Stimulated activated naive CD8-positive, alpha-beta T cell treated with anti-CD3 and anti-CD28 coated beads, Interleukin-15, Interleukin-2, amounts not matched to agents 100 ng/mL and 50 ng/mL, for 24 hours (primary cell): ENCODE measurements around the gene NUDT14.

ENCODE experiments used
- H3K27ac Mint-ChIP-seq: one replicate; pipeline ENCODE4 v1.8.0; 2021; ENCODE audit warnings: mild to moderate bottlenecking, mixed read lengths
- H3K27me3 Mint-ChIP-seq: one replicate; pipeline ENCODE4 v1.8.0; 2021; ENCODE audit warnings: mixed read lengths
- H3K36me3 Mint-ChIP-seq: one replicate; pipeline ENCODE4 v1.8.0; 2021; ENCODE audit warnings: low read depth, mixed read lengths
- H3K4me1 Mint-ChIP-seq: one replicate; pipeline ENCODE4 v1.8.0; 2021; ENCODE audit warnings: low read depth, mixed read lengths
- H3K4me3 Mint-ChIP-seq: one replicate; pipeline ENCODE4 v1.8.0; 2021; ENCODE audit warnings: mild to moderate bottlenecking, mixed read lengths
- H3K9me3 Mint-ChIP-seq: one replicate; pipeline ENCODE4 v1.8.0; 2021; ENCODE audit warnings: mixed read lengths

NUDT14 gene

GRCh38 chr14:105180592-105181548 is at the start of gene NUDT14:
NUDT14 (minus strand) TSS chr14:105181312; CDS start chr14:105181209, 103 bp downstream.
- Mint-ChIP-seq H3K4me1 (peaks cover 5% of the 10 kb centered on the region), H3K27me3 (no peaks in the 10 kb centered on the region), H3K9me3 (no peaks in the 10 kb centered on the region), H3K27ac (no peak within 1 kb of the TSS), H3K36me3 (no peaks in the 10 kb centered on the region), H3K4me3 (peak within 1 kb of the TSS; percentile 63)

GRCh38 chr14:105229099-105229655 is 48.1 kb upstream of the NUDT14 start:
- Mint-ChIP-seq H3K27ac (no peak overlapping the region), H3K36me3 (peaks cover 4% of the 10 kb centered on the region), H3K27me3 (no peaks in the 10 kb centered on the region), H3K4me1 (no peaks in the 10 kb centered on the region), H3K4me3 (no peak overlapping the region), H3K9me3 (no peaks in the 10 kb centered on the region)

- H3K36me3 Mint-ChIP-seq: peaks cover 4% of the 10 kb centered on the region
- H3K27ac Mint-ChIP-seq: no peak overlapping the region
- H3K4me1 Mint-ChIP-seq: no peaks in the 10 kb centered on the region
- no peaks in the 10 kb centered on the region for H3K9me3 Mint-ChIP-seq
- H3K4me3 Mint-ChIP-seq: no peak overlapping the region
- no peaks in the 10 kb centered on the region for H3K27me3 Mint-ChIP-seq
These were observed 47.5 kb upstream of the NUDT14 start for GRCh38 chr14:105228562-105228961.

- Mint-ChIP-seq H3K4me1 (no peaks in the 10 kb centered on the region), H3K27ac (no peak overlapping the region), H3K9me3 (no peaks in the 10 kb centered on the region), H3K36me3 (peaks cover 12% of the 10 kb centered on the region), H3K4me3 (no peak overlapping the region), H3K27me3 (no peaks in the 10 kb centered on the region)
These were observed 46.2 kb upstream of the NUDT14 start for GRCh38 chr14:105227346-105227745.

- Mint-ChIP-seq H3K27me3 (no peaks in the 10 kb centered on the region), H3K27ac (no peak overlapping the region), H3K36me3 (peaks cover 19% of the 10 kb centered on the region), H3K4me3 (no peak overlapping the region), H3K9me3 (no peaks in the 10 kb centered on the region), H3K4me1 (no peaks in the 10 kb centered on the region)
These were observed 45.1 kb upstream of the NUDT14 start for GRCh38 chr14:105226198-105226597.

GRCh38 chr14:105224845-105225570 is 43.9 kb upstream of the NUDT14 start:
- H3K27ac Mint-ChIP-seq: no peak overlapping the region
- peaks cover 19% of the 10 kb centered on the region for H3K36me3 Mint-ChIP-seq

GRCh38 chr14:105223770-105224544 is 42.8 kb upstream of the NUDT14 start:
- no peaks in the 10 kb centered on the region for H3K27me3 Mint-ChIP-seq
- H3K4me1 Mint-ChIP-seq: no peaks in the 10 kb centered on the region
- H3K27ac Mint-ChIP-seq: no peak overlapping the region
- H3K4me3 Mint-ChIP-seq: no peak overlapping the region
- no peaks in the 10 kb centered on the region for H3K9me3 Mint-ChIP-seq
- H3K36me3 Mint-ChIP-seq: peaks cover 19% of the 10 kb centered on the region

More at GRCh38 chr14:105224845-105225570, 43.9 kb upstream of the NUDT14 start:
- Mint-ChIP-seq H3K9me3 (no peaks in the 10 kb centered on the region), H3K4me1 (no peaks in the 10 kb centered on the region), H3K27me3 (no peaks in the 10 kb centered on the region), H3K4me3 (no peak overlapping the region)

GRCh38 chr14:105223260-105223659 is 42.1 kb upstream of the NUDT14 start:
- Mint-ChIP-seq H3K27ac (no peak overlapping the region), H3K4me3 (no peak overlapping the region), H3K27me3 (no peaks in the 10 kb centered on the region), H3K36me3 (peaks cover 19% of the 10 kb centered on the region), H3K9me3 (no peaks in the 10 kb centered on the region), H3K4me1 (no peaks in the 10 kb centered on the region)

- Mint-ChIP-seq H3K4me3 (no peak overlapping the region), H3K4me1 (no peaks in the 10 kb centered on the region), H3K27me3 (no peaks in the 10 kb centered on the region), H3K36me3 (peaks cover 19% of the 10 kb centered on the region), H3K9me3 (no peaks in the 10 kb centered on the region), H3K27ac (no peak overlapping the region)
These were observed 40.6 kb upstream of the NUDT14 start for GRCh38 chr14:105221598-105222178.

GRCh38 chr14:105220699-105221597 is 39.8 kb upstream of the NUDT14 start:
- Mint-ChIP-seq H3K4me1 (no peaks in the 10 kb centered on the region), H3K9me3 (no peaks in the 10 kb centered on the region), H3K4me3 (no peak overlapping the region), H3K27ac (no peak overlapping the region), H3K36me3 (peaks cover 21% of the 10 kb centered on the region), H3K27me3 (no peaks in the 10 kb centered on the region)

GRCh38 chr14:105219753-105220152 is 38.6 kb upstream of the NUDT14 start:
- Mint-ChIP-seq H3K27ac (no peak overlapping the region), H3K4me1 (no peaks in the 10 kb centered on the region), H3K27me3 (no peaks in the 10 kb centered on the region), H3K4me3 (no peak overlapping the region), H3K9me3 (no peaks in the 10 kb centered on the region), H3K36me3 (peaks cover 28% of the 10 kb centered on the region)

GRCh38 chr14:105219043-105219612 is 38.0 kb upstream of the NUDT14 start:
- Mint-ChIP-seq H3K9me3 (no peaks in the 10 kb centered on the region), H3K4me3 (no peak overlapping the region), H3K27me3 (no peaks in the 10 kb centered on the region), H3K27ac (no peak overlapping the region), H3K36me3 (peaks cover 28% of the 10 kb centered on the region), H3K4me1 (no peaks in the 10 kb centered on the region)

GRCh38 chr14:105218611-105219010 is 37.5 kb upstream of the NUDT14 start:
- Mint-ChIP-seq H3K27ac (no peak overlapping the region), H3K27me3 (no peaks in the 10 kb centered on the region), H3K4me3 (no peak overlapping the region), H3K4me1 (no peaks in the 10 kb centered on the region), H3K9me3 (no peaks in the 10 kb centered on the region), H3K36me3 (peaks cover 28% of the 10 kb centered on the region)
